Measurements from ENCODE around the gene ARMC7. TPM values are rescaled to one million over a fixed set of nuclear protein-coding genes. Genes with fewer than 3 reads are reported as not detected.

Gene ARMC7
- total and polyA plus RNA-seq, 7 donors, result 3.2 to 18.9 (median 7.8) TPM

GRCh38 chr17:75142236-75142971 is 32.6 kb downstream of the ARMC7 start:
- DNase-seq, result no peak
- Histone ChIP-seq H3K4me3 (no peak overlapping the region), H3K9me3 (no peaks in the 10 kb centered on the region), H3K27me3 (no peaks in the 10 kb centered on the region), H3K27ac (no peak overlapping the region), H3K36me3 (peaks cover 0 to 29% (median 5%) of the 10 kb centered on the region in 4 donors), H3K4me1 (no peaks in the 10 kb centered on the region)
- no peak for TF ChIP-seq EP300 (IDR thresholded peaks at IDR 0.05)
- TF ChIP-seq, protein P1, sequence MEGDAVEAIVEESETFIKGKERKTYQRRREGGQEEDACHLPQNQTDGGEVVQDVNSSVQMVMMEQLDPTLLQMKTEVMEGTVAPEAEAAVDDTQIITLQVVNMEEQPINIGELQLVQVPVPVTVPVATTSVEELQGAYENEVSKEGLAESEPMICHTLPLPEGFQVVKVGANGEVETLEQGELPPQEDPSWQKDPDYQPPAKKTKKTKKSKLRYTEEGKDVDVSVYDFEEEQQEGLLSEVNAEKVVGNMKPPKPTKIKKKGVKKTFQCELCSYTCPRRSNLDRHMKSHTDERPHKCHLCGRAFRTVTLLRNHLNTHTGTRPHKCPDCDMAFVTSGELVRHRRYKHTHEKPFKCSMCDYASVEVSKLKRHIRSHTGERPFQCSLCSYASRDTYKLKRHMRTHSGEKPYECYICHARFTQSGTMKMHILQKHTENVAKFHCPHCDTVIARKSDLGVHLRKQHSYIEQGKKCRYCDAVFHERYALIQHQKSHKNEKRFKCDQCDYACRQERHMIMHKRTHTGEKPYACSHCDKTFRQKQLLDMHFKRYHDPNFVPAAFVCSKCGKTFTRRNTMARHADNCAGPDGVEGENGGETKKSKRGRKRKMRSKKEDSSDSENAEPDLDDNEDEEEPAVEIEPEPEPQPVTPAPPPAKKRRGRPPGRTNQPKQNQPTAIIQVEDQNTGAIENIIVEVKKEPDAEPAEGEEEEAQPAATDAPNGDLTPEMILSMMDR (IDR thresholded peaks at IDR 0.05), result no peak
- no peak for TF ChIP-seq POLR2AphosphoS5 (IDR thresholded peaks at IDR 0.05)
- no peak for TF ChIP-seq POLR2A (IDR thresholded peaks at IDR 0.05)
- 85 to 88% methylated on average over 13 of the region's 13 CpGs for WGBS, 2 donors
- intact Hi-C loops (cut with DNase I), result no loop called here

GRCh38 chr17:75144816-75145512 is 35.2 kb downstream of the ARMC7 start:
- WGBS, 2 donors, result 91 to 93% methylated on average over 11 of the region's 11 CpGs
- Histone ChIP-seq H3K9me3 (no peaks in the 10 kb centered on the region), H3K36me3 (peaks cover 0 to 38% (median 5%) of the 10 kb centered on the region in 4 donors), H3K27ac (no peak overlapping the region), H3K4me1 (no peaks in the 10 kb centered on the region), H3K4me3 (no peak overlapping the region), H3K27me3 (no peaks in the 10 kb centered on the region)
- DNase-seq, result no peak
- TF ChIP-seq POLR2A (IDR thresholded peaks at IDR 0.05), result no peak
- TF ChIP-seq POLR2AphosphoS5 (IDR thresholded peaks at IDR 0.05), result no peak
- TF ChIP-seq EP300 (IDR thresholded peaks at IDR 0.05), result no peak
- TF ChIP-seq, protein P1 (IDR thresholded peaks at IDR 0.05), result no peak
- intact Hi-C loops (cut with DNase I), result no loop called here

DNA sequence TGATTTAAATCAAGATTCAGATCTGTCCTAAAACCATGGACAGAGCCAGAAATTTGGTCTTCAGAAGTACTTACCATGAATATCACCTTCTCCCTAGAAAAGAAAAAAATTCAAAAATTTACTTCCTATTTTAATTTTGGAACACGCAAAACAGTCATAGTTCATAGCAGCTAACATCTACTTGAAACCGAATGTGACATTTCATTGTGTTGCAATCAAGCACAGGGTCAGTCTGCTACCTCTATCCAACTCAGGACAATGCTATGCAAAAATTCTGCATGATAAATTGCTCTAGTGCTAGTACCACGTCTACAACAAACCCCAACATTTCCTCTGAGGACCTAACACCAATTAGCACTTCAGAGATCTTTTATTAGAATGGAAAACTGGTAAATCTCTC is 36.8 kb downstream of the ARMC7 start:
- Histone ChIP-seq H3K4me3 (no peak overlapping the region), H3K4me1 (no peaks in the 10 kb centered on the region), H3K27me3 (no peaks in the 10 kb centered on the region), H3K27ac (no peak overlapping the region), H3K36me3 (peaks cover 0 to 38% (median 5%) of the 10 kb centered on the region in 4 donors), H3K9me3 (no peaks in the 10 kb centered on the region)
- TF ChIP-seq EP300 (IDR thresholded peaks at IDR 0.05) (no peak), POLR2A (IDR thresholded peaks at IDR 0.05) (no peak)
- intact Hi-C loops (cut with DNase I), result no loop called here
- 87 to 92% methylated on average over 3 of the region's 3 CpGs for WGBS, 2 donors
- no peak for DNase-seq

DNA sequence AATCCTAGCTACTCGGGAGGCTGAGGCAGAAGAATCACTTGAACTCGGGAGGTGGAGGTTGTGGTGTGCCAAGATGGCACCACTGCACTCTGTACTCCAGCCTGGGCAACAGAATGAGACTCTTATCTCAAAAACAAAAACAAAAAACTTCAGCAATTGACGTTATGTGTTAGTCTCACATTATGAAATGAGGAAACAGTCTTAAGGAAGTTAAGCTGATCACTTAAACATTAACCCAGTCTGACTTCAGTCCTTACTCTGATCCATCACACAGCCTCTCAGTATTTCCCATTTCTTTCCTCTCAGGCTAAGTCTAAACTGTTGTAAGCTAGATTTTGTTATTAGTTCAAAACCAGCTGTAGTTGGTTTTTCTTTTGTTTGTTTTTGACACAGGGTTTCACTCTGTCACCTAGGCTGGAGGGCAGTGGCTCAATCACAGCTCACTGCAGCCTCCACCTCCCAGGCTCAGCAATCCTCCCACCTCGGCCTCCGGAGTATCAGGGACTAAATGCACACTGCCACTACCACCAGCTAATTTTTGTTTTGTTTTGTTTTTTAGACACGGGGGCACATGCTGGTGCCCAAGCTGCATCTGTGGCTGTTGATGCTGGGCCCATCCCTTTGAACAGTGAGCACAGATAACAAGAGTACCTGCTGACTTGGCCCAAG is 38.2 kb downstream of the ARMC7 start:
- Histone ChIP-seq H3K27ac (no peak overlapping the region), H3K9me3 (no peaks in the 10 kb centered on the region), H3K4me3 (no peak overlapping the region), H3K4me1 (peaks cover 0 to 4% (median 2%) of the 10 kb centered on the region in 4 donors), H3K36me3 (peaks cover 0 to 38% (median 5%) of the 10 kb centered on the region in 4 donors), H3K27me3 (no peaks in the 10 kb centered on the region)
- whole genome bisulfite sequencing, 2 donors, result 42 to 78% methylated on average over 6 of the region's 6 CpGs
- DNase-seq, result no peak
- TF ChIP-seq POLR2A (IDR thresholded peaks at IDR 0.05) (no peak), POLR2AphosphoS5 (IDR thresholded peaks at IDR 0.05) (no peak), EP300 (IDR thresholded peaks at IDR 0.05) (no peak)
- TF ChIP-seq, protein P1 (IDR thresholded peaks at IDR 0.05), result no peak
- intact Hi-C loops (cut with DNase I), result no loop called here

GRCh38 chr17:75151930-75152329 is 42.2 kb downstream of the ARMC7 start:
- Histone ChIP-seq H3K9me3 (no peaks in the 10 kb centered on the region), H3K27ac (no peak overlapping the region), H3K4me1 (peaks cover 5 to 19% (median 14%) of the 10 kb centered on the region in 4 donors), H3K27me3 (no peaks in the 10 kb centered on the region), H3K36me3 (peaks cover 0 to 14% (median 2%) of the 10 kb centered on the region in 4 donors), H3K4me3 (no peak overlapping the region)
- DNase-seq, result no peak
- 89 to 92% methylated on average over 6 of the region's 6 CpGs for WGBS, 2 donors
- intact Hi-C loops (cut with DNase I), result no loop called here
- TF ChIP-seq POLR2AphosphoS5 (IDR thresholded peaks at IDR 0.05) (no peak), EP300 (IDR thresholded peaks at IDR 0.05) (no peak), POLR2A (IDR thresholded peaks at IDR 0.05) (no peak)
- TF ChIP-seq, protein P1 (IDR thresholded peaks at IDR 0.05), result no peak

All from sigmoid colon (tissue), 7 donors.